Occipital lobe (tissue), 3 donors: ENCODE measurements around the gene CNST. TPM values are rescaled to one million over a fixed set of nuclear protein-coding genes. Genes with fewer than 3 reads are reported as not detected.
"Not testable (repeated sequence)": the region's sequence is repeated elsewhere in the genome, so short reads cannot be mapped to it uniquely, and the experiment has no call there.

Experiments used
- DNase-seq: peaks from one replicate; lab custom pipeline; 2025; lab: John Stamatoyannopoulos, UW
- small RNA-seq: library from RNA; depleted of rRNA; stranded (forward); fragments of <200 nt; gene quantifications from one replicate; pipeline ENCODE3, GENCODE V24; 2014
- total RNA-seq: library from RNA; depleted of rRNA; stranded (reverse); fragments of >200 nt; gene quantifications from one replicate; pipeline ENCODE4 v1.2.3, GENCODE V29; 2014

Gene CNST
- total RNA-seq, 1 donor from 2014 or later: 32.4 TPM

GRCh38 chr1:246708166-246708565, 141.9 kb downstream of the CNST start:
- no peak for DNase-seq

DNA sequence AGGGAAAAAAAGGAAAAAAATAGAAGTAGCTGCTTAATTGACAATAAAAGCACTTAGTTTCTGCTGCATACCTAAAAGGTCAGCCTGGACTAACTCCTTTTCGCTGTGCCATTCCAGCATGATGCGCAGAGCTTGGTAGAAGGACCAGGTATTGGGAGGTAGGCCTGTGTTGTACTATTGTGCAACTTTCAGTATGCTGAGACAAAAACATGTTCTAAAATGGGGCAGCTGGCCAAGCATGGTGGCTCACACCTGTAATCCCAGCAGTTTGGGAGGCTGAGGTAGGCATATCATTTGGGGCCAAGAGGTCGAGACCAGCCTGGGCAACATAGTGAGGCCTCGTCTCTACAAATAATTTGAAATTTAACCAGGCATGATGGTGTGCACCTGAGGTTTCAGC, 142.9 kb downstream of the CNST start:
- no peak for DNase-seq

DNA sequence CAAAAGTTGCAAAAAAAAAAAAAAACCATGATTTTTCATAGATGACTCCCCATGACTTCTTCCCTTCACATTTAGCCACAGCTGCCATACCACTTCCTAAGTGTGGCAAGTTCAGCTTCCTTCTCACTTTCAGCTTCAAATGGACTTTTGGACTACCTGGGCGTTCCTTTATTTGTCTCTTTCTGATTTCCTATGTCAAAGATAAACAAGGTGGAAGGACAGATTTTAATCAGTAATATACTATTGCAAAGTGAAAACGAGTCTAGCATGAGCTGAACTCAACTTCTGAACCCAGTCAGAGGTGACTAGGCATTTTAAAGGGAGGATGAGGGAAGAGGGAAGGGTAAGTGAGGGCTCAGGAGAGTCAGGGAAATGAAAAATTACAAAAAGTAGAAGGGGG, 143.6 kb downstream of the CNST start:
- no peak for DNase-seq

- DNase-seq: no peak
Observed at GRCh38 chr1:246711548-246712003, 145.3 kb downstream of the CNST start.

DNA sequence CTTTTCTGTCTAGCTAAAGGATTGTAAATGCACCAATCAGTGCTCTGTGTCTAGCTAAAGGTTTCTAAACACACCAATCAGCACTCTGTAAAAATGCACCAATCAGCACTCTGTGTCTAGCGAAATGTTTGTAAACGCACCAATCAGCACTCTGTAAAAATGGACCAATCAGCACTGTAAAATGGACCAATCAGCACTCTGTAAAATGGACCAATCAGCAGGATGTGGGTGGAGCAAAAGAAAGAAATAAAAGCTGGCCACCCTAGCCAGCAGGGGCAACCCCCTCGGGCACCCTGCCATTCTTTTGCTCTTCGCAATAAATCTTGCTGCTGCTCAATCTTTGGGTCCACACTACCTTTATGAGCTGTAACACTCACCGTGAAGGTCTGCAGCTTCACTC, 146.2 kb downstream of the CNST start:
- not testable (repeated sequence) for DNase-seq

Small RNA genes lying within 50 kb of the gene (small RNA-seq; reads per million reads assigned to genes)
- gene AL356583.2 (not detected), gene AL591623.2 (not detected)

Other genes with a start within 250 kb of the CNST start
- 25.3 TPM for gene SMYD3, start 59.2 kb upstream of the CNST start, total RNA-seq
- gene TFB2M, start 195 bp upstream of the CNST start, total RNA-seq: 17.0 TPM
- gene SCCPDH, start 158.0 kb downstream of the CNST start, total RNA-seq: 53.2 TPM